SK-N-SH treated with all-trans-retinoic acid at 6 μM for 48 hours (cell line): ENCODE measurements around the gene TSKU.

Source experiments
- ATAC-seq: fragments of 200-7000 bp; cut with Tn5 transposase; 3 replicates; pipeline ENCODE4 v1.9.1; 2020; ENCODE audit warnings: mild to moderate bottlenecking, moderate library complexity
- ARNTL ChIP-seq: fragments of 450-650 bp; formaldehyde crosslinking; IDR thresholded peaks from 2 replicates; pipeline ENCODE4 v1.5.0; 2020; ENCODE audit warnings: low read depth, mild to moderate bottlenecking, moderate library complexity, borderline replicate concordance
- BACH2 ChIP-seq: fragments of 250-450 bp; sonication (Bioruptor Pico); IDR thresholded peaks from 2 replicates; pipeline ENCODE4 v1.9.0; 2021; ENCODE audit warnings: mild to moderate bottlenecking, borderline replicate concordance
- ESRRG ChIP-seq: fragments of 250-450 bp; sonication (Bioruptor Pico); IDR thresholded peaks from 2 replicates; pipeline ENCODE4 v1.6.1; 2021; ENCODE audit warnings: mild to moderate bottlenecking
- GLIS3 ChIP-seq: fragments of 250-450 bp; sonication (Bioruptor Pico); IDR thresholded peaks from 2 replicates; pipeline ENCODE4 v1.5.0; 2020; ENCODE audit warnings: mild to moderate bottlenecking, moderate library complexity
- ISL1 ChIP-seq: fragments of 250-450 bp; sonication (Bioruptor Pico); IDR thresholded peaks from 2 replicates; pipeline ENCODE4 v2.1.2; 2022; ENCODE audit warnings: mild to moderate bottlenecking, moderate library complexity
- OSR1 ChIP-seq: fragments of 250-450 bp; sonication (Bioruptor Pico); IDR thresholded peaks from 2 replicates; pipeline ENCODE4 v1.8.0; 2022; ENCODE audit warnings: moderate library complexity, mild to moderate bottlenecking, inconsistent platforms
- POU6F1 ChIP-seq: fragments of 250-450 bp; sonication (Bioruptor Pico); IDR thresholded peaks from 2 replicates; pipeline ENCODE4 v1.8.0; 2021; ENCODE audit warnings: low read depth, mild to moderate bottlenecking, moderate library complexity, borderline replicate concordance
- PPARA ChIP-seq: fragments of 250-450 bp; sonication (Bioruptor Pico); IDR thresholded peaks from 2 replicates; pipeline ENCODE4 v1.5.0; 2020; ENCODE audit warnings: mild to moderate bottlenecking, borderline replicate concordance
- RARB ChIP-seq: fragments of 250-450 bp; sonication (Bioruptor Pico); IDR thresholded peaks from 2 replicates; pipeline ENCODE4 v1.8.0; 2021; ENCODE audit warnings: mild to moderate bottlenecking, moderate library complexity
- TCF4 ChIP-seq: fragments of 250-450 bp; sonication (Bioruptor Pico); IDR thresholded peaks from 2 replicates; pipeline ENCODE4 v1.8.0; 2021; ENCODE audit warnings: mild to moderate bottlenecking, moderate library complexity, borderline replicate concordance
- ZC3H10 ChIP-seq: fragments of 250-450 bp; sonication (Bioruptor Pico); IDR thresholded peaks from 2 replicates; pipeline ENCODE4 v1.5.1; 2021; ENCODE audit warnings: mild to moderate bottlenecking, moderate library complexity
- ZFP3 ChIP-seq: fragments of 250-450 bp; sonication (Bioruptor Pico); IDR thresholded peaks from 2 replicates; pipeline ENCODE4 v1.5.0; 2020; ENCODE audit warnings: mild to moderate bottlenecking, moderate library complexity
- ZFP30 ChIP-seq: fragments of 450-650 bp; formaldehyde crosslinking; IDR thresholded peaks from 2 replicates; pipeline ENCODE4 v1.5.0; 2022; ENCODE audit warnings: mild to moderate bottlenecking, moderate library complexity
- ZNF565 ChIP-seq: fragments of 450-650 bp; formaldehyde crosslinking; conservative IDR thresholded peaks from 2 replicates; pipeline ENCODE4 v1.5.0; 2020; ENCODE audit warnings: low read depth, mild to moderate bottlenecking, moderate library complexity
- ZNF70 ChIP-seq: fragments of 450-650 bp; formaldehyde crosslinking; IDR thresholded peaks from 2 replicates; pipeline ENCODE4 v1.5.0; 2020; ENCODE audit warnings: mild to moderate bottlenecking, moderate library complexity
- ZNF8 ChIP-seq: fragments of 450-650 bp; formaldehyde crosslinking; IDR thresholded peaks from 2 replicates; pipeline ENCODE4 v1.5.0; 2020; ENCODE audit warnings: mild to moderate bottlenecking, moderate library complexity
- TF ChIP-seq, protein P1 (sequence below): fragments of 250-450 bp; sonication (Bioruptor Pico); IDR thresholded peaks from 2 replicates; pipeline ENCODE4 v1.5.0; 2020; ENCODE audit warnings: mild to moderate bottlenecking, moderate library complexity
- TF ChIP-seq, protein P2 (sequence below): fragments of 250-450 bp; sonication (Bioruptor Pico); IDR thresholded peaks from 2 replicates; pipeline ENCODE4 v1.8.0; 2020; ENCODE audit warnings: mild to moderate bottlenecking, moderate library complexity, borderline replicate concordance
- TF ChIP-seq, protein P3 (sequence below): fragments of 250-450 bp; sonication (Bioruptor Pico); IDR thresholded peaks from 2 replicates; pipeline ENCODE4 v1.5.1; 2021; ENCODE audit warnings: mild to moderate bottlenecking, moderate library complexity

The TSKU gene

GRCh38 chr11:76742902-76743301 is 40.3 kb upstream of the TSKU start (continued):
- TF ChIP-seq, protein P1, sequence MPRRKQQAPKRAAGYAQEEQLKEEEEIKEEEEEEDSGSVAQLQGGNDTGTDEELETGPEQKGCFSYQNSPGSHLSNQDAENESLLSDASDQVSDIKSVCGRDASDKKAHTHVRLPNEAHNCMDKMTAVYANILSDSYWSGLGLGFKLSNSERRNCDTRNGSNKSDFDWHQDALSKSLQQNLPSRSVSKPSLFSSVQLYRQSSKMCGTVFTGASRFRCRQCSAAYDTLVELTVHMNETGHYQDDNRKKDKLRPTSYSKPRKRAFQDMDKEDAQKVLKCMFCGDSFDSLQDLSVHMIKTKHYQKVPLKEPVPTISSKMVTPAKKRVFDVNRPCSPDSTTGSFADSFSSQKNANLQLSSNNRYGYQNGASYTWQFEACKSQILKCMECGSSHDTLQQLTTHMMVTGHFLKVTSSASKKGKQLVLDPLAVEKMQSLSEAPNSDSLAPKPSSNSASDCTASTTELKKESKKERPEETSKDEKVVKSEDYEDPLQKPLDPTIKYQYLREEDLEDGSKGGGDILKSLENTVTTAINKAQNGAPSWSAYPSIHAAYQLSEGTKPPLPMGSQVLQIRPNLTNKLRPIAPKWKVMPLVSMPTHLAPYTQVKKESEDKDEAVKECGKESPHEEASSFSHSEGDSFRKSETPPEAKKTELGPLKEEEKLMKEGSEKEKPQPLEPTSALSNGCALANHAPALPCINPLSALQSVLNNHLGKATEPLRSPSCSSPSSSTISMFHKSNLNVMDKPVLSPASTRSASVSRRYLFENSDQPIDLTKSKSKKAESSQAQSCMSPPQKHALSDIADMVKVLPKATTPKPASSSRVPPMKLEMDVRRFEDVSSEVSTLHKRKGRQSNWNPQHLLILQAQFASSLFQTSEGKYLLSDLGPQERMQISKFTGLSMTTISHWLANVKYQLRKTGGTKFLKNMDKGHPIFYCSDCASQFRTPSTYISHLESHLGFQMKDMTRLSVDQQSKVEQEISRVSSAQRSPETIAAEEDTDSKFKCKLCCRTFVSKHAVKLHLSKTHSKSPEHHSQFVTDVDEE (CRISPR knock-in tag): no peak
- TF ChIP-seq, protein P2, sequence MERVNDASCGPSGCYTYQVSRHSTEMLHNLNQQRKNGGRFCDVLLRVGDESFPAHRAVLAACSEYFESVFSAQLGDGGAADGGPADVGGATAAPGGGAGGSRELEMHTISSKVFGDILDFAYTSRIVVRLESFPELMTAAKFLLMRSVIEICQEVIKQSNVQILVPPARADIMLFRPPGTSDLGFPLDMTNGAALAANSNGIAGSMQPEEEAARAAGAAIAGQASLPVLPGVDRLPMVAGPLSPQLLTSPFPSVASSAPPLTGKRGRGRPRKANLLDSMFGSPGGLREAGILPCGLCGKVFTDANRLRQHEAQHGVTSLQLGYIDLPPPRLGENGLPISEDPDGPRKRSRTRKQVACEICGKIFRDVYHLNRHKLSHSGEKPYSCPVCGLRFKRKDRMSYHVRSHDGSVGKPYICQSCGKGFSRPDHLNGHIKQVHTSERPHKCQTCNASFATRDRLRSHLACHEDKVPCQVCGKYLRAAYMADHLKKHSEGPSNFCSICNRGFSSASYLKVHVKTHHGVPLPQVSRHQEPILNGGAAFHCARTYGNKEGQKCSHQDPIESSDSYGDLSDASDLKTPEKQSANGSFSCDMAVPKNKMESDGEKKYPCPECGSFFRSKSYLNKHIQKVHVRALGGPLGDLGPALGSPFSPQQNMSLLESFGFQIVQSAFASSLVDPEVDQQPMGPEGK (CRISPR knock-in tag): no peak
- TF ChIP-seq ISL1: no peak
- TF ChIP-seq, protein P3, sequence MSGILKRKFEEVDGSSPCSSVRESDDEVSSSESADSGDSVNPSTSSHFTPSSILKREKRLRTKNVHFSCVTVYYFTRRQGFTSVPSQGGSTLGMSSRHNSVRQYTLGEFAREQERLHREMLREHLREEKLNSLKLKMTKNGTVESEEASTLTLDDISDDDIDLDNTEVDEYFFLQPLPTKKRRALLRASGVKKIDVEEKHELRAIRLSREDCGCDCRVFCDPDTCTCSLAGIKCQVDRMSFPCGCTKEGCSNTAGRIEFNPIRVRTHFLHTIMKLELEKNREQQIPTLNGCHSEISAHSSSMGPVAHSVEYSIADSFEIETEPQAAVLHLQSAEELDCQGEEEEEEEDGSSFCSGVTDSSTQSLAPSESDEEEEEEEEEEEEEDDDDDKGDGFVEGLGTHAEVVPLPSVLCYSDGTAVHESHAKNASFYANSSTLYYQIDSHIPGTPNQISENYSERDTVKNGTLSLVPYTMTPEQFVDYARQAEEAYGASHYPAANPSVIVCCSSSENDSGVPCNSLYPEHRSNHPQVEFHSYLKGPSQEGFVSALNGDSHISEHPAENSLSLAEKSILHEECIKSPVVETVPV: no peak

DNA sequence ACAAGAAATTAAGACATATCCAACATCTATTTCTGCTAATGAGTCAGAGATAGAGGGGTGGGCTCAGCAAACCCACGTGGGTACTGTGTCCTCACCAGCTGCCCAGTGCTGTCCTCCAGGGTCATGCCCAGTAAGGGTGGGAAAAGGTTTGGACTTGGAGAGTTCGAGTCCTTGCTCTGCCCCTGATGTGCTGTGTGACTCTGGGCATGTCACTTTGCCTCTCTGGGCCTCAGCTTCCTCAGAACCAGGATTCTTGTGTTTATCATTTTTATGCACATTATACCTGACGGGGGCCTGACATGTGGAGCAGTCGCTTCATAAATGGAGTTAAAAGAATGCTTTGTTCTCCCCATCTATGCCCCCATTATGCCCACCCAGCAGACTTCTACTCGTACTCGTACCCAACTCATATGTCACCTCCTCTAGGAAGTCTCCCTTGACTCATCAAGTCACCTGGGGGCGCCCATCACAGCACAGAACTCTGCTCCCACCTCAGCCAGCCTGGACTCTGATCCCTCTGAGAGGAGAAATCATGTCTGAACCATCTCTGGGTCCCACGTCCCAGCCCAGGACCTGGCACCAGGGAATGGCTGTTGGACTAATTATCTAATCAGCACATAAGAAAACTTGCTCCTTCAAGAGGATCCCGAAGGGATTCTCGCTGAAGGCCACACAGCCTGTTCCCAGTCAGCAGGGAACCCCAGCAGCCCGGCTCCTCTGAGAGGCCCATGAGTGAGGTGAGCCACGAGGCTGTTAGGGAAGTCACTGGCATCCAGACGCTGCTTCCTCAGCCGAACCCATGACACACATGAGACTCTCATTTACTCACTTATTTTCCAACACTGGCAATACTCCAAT is 38.7 kb upstream of the TSKU start:
- TF ChIP-seq, protein P3: no peak
- TF ChIP-seq POU6F1 (CRISPR knock-in tag): no peak
- TF ChIP-seq ZC3H10 (CRISPR knock-in tag): no peak
- TF ChIP-seq ZFP3: peak; percentile 67; the same call in 1 of the 2 replicates
- ATAC-seq: peak; percentile 73

DNA sequence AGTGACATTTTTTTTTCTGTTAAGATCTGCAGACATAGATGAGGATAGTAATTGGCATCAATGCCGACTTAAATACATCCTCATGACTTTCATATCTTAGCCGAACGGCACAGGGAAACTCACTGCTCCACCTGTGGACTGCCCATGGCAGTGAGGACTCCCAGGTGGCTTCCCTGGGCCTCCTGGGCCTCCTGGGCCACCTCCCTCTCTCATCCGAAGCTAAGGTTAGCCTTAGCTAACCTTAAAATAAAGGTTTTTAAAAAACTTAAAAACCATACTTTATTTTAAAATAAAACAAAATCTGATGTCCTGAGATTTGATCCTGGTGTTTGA is 38.1 kb upstream of the TSKU start:
- TF ChIP-seq ISL1: no peak
- no peak for TF ChIP-seq ZNF8 (CRISPR knock-in tag)
- TF ChIP-seq OSR1 (CRISPR knock-in tag): no peak
- no peak for TF ChIP-seq GLIS3 (CRISPR knock-in tag)
- TF ChIP-seq ARNTL (CRISPR knock-in tag): no peak
- no peak for TF ChIP-seq RARB (CRISPR knock-in tag)
- TF ChIP-seq ZFP30 (CRISPR knock-in tag): no peak
- no peak for TF ChIP-seq TCF4 (CRISPR knock-in tag)
- no peak for TF ChIP-seq BACH2 (CRISPR knock-in tag)
- TF ChIP-seq, protein P1 (CRISPR knock-in tag): no peak
- TF ChIP-seq ZC3H10 (CRISPR knock-in tag): no peak
- TF ChIP-seq PPARA (CRISPR knock-in tag): no peak
- TF ChIP-seq, protein P2 (CRISPR knock-in tag): no peak
- TF ChIP-seq ESRRG (CRISPR knock-in tag): no peak
- no peak for TF ChIP-seq ZNF565
- TF ChIP-seq ZNF70: no peak
- TF ChIP-seq, protein P3: no peak
- TF ChIP-seq, all 23 proteins: peak for 0
- peak; percentile 24; the same call in 1 of the 3 replicates for ATAC-seq
